Loucy (cell line): Measurements from ENCODE around the gene COL13A1.

Experiments
- H2AFZ ChIP-seq: fragments of 200-600 bp; sonication (generic); 2 replicates; pipeline ENCODE4 v1.6.0; 2016; ENCODE audit warnings: antibody characterized with exemption, mild to moderate bottlenecking, low read length, moderate library complexity
- H3F3A ChIP-seq: fragments of 200-600 bp; 2 replicates; pipeline ENCODE4 v1.6.0; 2016; ENCODE audit warnings: antibody characterized with exemption, low read depth, mild to moderate bottlenecking
- H3K27me3 ChIP-seq: fragments of 200-600 bp; sonication (generic); 2 replicates; pipeline ENCODE4 v1.6.1; 2014; ENCODE audit warnings: low read length, mild to moderate bottlenecking; ENCODE audit not compliant: insufficient read depth, poor library complexity, severe bottlenecking
- H3K36me3 ChIP-seq: fragments of 200-600 bp; sonication (generic); 2 replicates; pipeline ENCODE4 v1.6.1; 2016; ENCODE audit warnings: low read length; ENCODE audit not compliant: insufficient read depth
- H3K4me1 ChIP-seq: fragments of 200-600 bp; sonication (generic); 2 replicates; pipeline ENCODE4 v1.5.1; 2014; ENCODE audit warnings: low read length, mild to moderate bottlenecking; ENCODE audit not compliant: insufficient read depth, poor library complexity, severe bottlenecking
- H3K4me2 ChIP-seq: fragments of 200-600 bp; sonication (generic); 2 replicates; pipeline ENCODE4 v1.6.0; 2014; ENCODE audit warnings: antibody characterized with exemption, low read length, low read depth, mild to moderate bottlenecking; ENCODE audit not compliant: poor library complexity, severe bottlenecking
- H3K4me3 ChIP-seq: fragments of 200-600 bp; sonication (generic); 2 replicates; pipeline ENCODE4 v1.5.1; 2014; ENCODE audit warnings: low read length, mild to moderate bottlenecking, mixed read lengths; ENCODE audit not compliant: poor library complexity, severe bottlenecking
- H3K79me2 ChIP-seq: fragments of 200-600 bp; sonication (generic); 2 replicates; pipeline ENCODE4 v1.6.1; 2014; ENCODE audit warnings: low read length; ENCODE audit not compliant: insufficient read depth
- H3K9ac ChIP-seq: fragments of 200-600 bp; sonication (generic); 2 replicates; pipeline ENCODE4 v1.6.0; 2014; ENCODE audit warnings: mild to moderate bottlenecking, low read depth, low read length, moderate library complexity; ENCODE audit not compliant: poor library complexity, severe bottlenecking
- H3K9me2 ChIP-seq: fragments of 200-600 bp; sonication (generic); replicated peaks from 2 replicates; pipeline ENCODE4 v1.6.1; 2016; ENCODE audit warnings: low read depth, low read length, mixed read lengths
- H3K9me3 ChIP-seq: fragments of 200-600 bp; sonication (generic); 2 replicates; pipeline ENCODE4 v1.6.1; 2014; ENCODE audit warnings: mild to moderate bottlenecking, antibody characterized with exemption, low read length, low read depth; ENCODE audit not compliant: insufficient read depth
- H4K20me1 ChIP-seq: fragments of 200-600 bp; sonication (generic); 2 replicates; pipeline ENCODE4 v1.6.0; 2014; ENCODE audit warnings: antibody characterized with exemption, low read length, mild to moderate bottlenecking; ENCODE audit not compliant: insufficient read depth, poor library complexity, severe bottlenecking
- CTCF ChIP-seq: fragments of 200-600 bp; sonication (generic); conservative IDR thresholded peaks from 2 replicates; pipeline ENCODE4 v1.5.1; 2014; ENCODE audit warnings: mild to moderate bottlenecking, antibody characterized with exemption, low read length
- EZH2phosphoT487 ChIP-seq: fragments of 200-600 bp; IDR thresholded peaks from 2 replicates; pipeline ENCODE4 v1.6.1; 2018; ENCODE audit warnings: antibody characterized with exemption, mild to moderate bottlenecking, moderate library complexity, borderline replicate concordance

Gene COL13A1

GRCh38 chr10:69837261-69837660, 35.6 kb downstream of the COL13A1 start:
- H3K9me2 ChIP-seq, result no peaks in the 10 kb centered on the region
- TF ChIP-seq EZH2phosphoT487 (no peak), CTCF (no peak)

GRCh38 chr10:69838418-69838817, 36.7 kb downstream of the COL13A1 start:
- H3K4me3 ChIP-seq, result no peak overlapping the region
- no peaks in the 10 kb centered on the region for H3K79me2 ChIP-seq
- no peak overlapping the region for H2AFZ ChIP-seq
- no peaks in the 10 kb centered on the region for H3K9me3 ChIP-seq
- H3F3A ChIP-seq, result peaks cover 8% of the 10 kb centered on the region; the same call in 1 of the 2 replicates
- H3K4me2 ChIP-seq, result no peak overlapping the region
- no peaks in the 10 kb centered on the region for H3K27me3 ChIP-seq
- H4K20me1 ChIP-seq, result no peaks in the 10 kb centered on the region
- no peak for TF ChIP-seq CTCF
- TF ChIP-seq EZH2phosphoT487, result no peak
- no peak overlapping the region for H3K9ac ChIP-seq
- no peaks in the 10 kb centered on the region for H3K36me3 ChIP-seq
- peaks cover 57% of the 10 kb centered on the region for H3K4me1 ChIP-seq
- no peaks in the 10 kb centered on the region for H3K9me2 ChIP-seq

More at GRCh38 chr10:69837261-69837660, 35.6 kb downstream of the COL13A1 start:
- no peaks in the 10 kb centered on the region for H4K20me1 ChIP-seq
- peaks cover 60% of the 10 kb centered on the region for H3K4me1 ChIP-seq
- H3K36me3 ChIP-seq, result no peaks in the 10 kb centered on the region
- no peak overlapping the region for H2AFZ ChIP-seq
- no peak overlapping the region for H3K4me3 ChIP-seq
- no peaks in the 10 kb centered on the region for H3K9me3 ChIP-seq
- H3F3A ChIP-seq, result peaks cover 8% of the 10 kb centered on the region; the same call in 1 of the 2 replicates
- H3K79me2 ChIP-seq, result no peaks in the 10 kb centered on the region
- H3K27me3 ChIP-seq, result no peaks in the 10 kb centered on the region
- peak overlapping the region; percentile 69 for H3K4me2 ChIP-seq
- H3K9ac ChIP-seq, result peak overlapping the region; percentile 68

GRCh38 chr10:69838853-69839252, 37.1 kb downstream of the COL13A1 start:
- Histone ChIP-seq H3K27me3 (no peaks in the 10 kb centered on the region), H4K20me1 (no peaks in the 10 kb centered on the region), H3K9me3 (no peaks in the 10 kb centered on the region), H3K36me3 (no peaks in the 10 kb centered on the region), H2AFZ (no peak overlapping the region), H3K9me2 (no peaks in the 10 kb centered on the region), H3K4me2 (no peak overlapping the region), H3F3A (peaks cover 8% of the 10 kb centered on the region; the same call in 1 of the 2 replicates), H3K4me3 (no peak overlapping the region), H3K4me1 (peaks cover 53% of the 10 kb centered on the region), H3K79me2 (no peaks in the 10 kb centered on the region), H3K9ac (no peak overlapping the region)
- TF ChIP-seq CTCF (no peak), EZH2phosphoT487 (no peak)
